Osteocyte (in vitro differentiated cells): ENCODE measurements around the gene HEBP1. TPM values are rescaled to one million over a fixed set of nuclear protein-coding genes. Genes with fewer than 3 reads are reported as not detected.
"Not testable (repeated sequence)": the region's sequence is repeated elsewhere in the genome, so short reads cannot be mapped to it uniquely, and the experiment has no call there.

Source experiments
- DNase-seq: peaks from one replicate; pipeline ENCODE4 v3.0.0; 2021; ENCODE audit warnings: mixed read lengths; ENCODE audit not compliant: unreplicated experiment; ENCODE audit errors: extremely low spot score
- H3K27ac Mint-ChIP-seq: one replicate; pipeline ENCODE4 v1.8.0; 2021; ENCODE audit warnings: mild to moderate bottlenecking, mixed read lengths; ENCODE audit not compliant: unreplicated experiment
- H3K27me3 Mint-ChIP-seq: one replicate; pipeline ENCODE4 v1.8.0; 2021; ENCODE audit warnings: mixed read lengths; ENCODE audit not compliant: unreplicated experiment
- H3K36me3 Mint-ChIP-seq: one replicate; pipeline ENCODE4 v1.8.0; 2021; ENCODE audit warnings: mixed read lengths; ENCODE audit not compliant: unreplicated experiment
- H3K4me1 Mint-ChIP-seq: one replicate; pipeline ENCODE4 v1.8.0; 2021; ENCODE audit warnings: mixed read lengths; ENCODE audit not compliant: unreplicated experiment
- H3K4me3 Mint-ChIP-seq: one replicate; pipeline ENCODE4 v1.8.0; 2021; ENCODE audit warnings: mild to moderate bottlenecking, moderate library complexity, mixed read lengths; ENCODE audit not compliant: unreplicated experiment
- H3K9me3 Mint-ChIP-seq: one replicate; pipeline ENCODE4 v1.8.0; 2021; ENCODE audit warnings: mixed read lengths; ENCODE audit not compliant: unreplicated experiment
- total RNA-seq: library from RNA; stranded (reverse); gene quantifications from 2 replicates; pipeline ENCODE4 v1.2.1, GENCODE V29; 2021
- TF ChIP-seq, protein P1 (sequence below): fragments of 200-600 bp; sonication (generic); IDR thresholded peaks from 2 replicates; pipeline ENCODE4 v1.5.0; 2021; ENCODE audit warnings: antibody characterized with exemption, mild to moderate bottlenecking, moderate library complexity

HEBP1 gene
- total RNA-seq, 1 donor from 2014 or later: 54.8 TPM

GRCh38 chr12:13038491-13039161 is 38.6 kb upstream of the HEBP1 start:
- no peaks in the 10 kb centered on the region for H3K36me3 Mint-ChIP-seq

DNA sequence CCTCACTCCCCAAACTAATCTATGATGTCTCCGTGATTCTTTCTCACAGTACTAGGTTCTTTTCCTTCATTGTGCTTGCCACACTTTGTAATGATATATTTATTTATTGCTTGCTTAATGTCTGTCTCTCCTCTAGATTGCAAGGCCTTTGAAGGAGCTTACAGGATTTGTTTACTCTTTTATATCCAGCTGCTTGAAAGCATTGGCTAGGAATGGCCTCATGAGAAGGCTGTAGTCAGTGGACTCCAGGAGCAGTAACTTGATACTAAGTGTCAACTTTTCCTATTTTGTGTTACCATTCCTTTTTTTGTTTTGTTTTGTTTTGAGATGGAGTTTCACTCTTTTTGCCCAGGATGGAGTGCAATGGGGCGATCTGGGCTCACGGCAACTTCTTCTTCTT is 36.8 kb upstream of the HEBP1 start:
- H3K4me1 Mint-ChIP-seq: peaks cover 8% of the 10 kb centered on the region
- no peak for DNase-seq

More at GRCh38 chr12:13038491-13039161, 38.6 kb upstream of the HEBP1 start:
- H3K27me3 Mint-ChIP-seq: peaks cover 7% of the 10 kb centered on the region
- no peak overlapping the region for H3K27ac Mint-ChIP-seq
- no peak for DNase-seq
- H3K9me3 Mint-ChIP-seq: no peaks in the 10 kb centered on the region
- no peak overlapping the region for H3K4me3 Mint-ChIP-seq
- TF ChIP-seq, protein P1, sequence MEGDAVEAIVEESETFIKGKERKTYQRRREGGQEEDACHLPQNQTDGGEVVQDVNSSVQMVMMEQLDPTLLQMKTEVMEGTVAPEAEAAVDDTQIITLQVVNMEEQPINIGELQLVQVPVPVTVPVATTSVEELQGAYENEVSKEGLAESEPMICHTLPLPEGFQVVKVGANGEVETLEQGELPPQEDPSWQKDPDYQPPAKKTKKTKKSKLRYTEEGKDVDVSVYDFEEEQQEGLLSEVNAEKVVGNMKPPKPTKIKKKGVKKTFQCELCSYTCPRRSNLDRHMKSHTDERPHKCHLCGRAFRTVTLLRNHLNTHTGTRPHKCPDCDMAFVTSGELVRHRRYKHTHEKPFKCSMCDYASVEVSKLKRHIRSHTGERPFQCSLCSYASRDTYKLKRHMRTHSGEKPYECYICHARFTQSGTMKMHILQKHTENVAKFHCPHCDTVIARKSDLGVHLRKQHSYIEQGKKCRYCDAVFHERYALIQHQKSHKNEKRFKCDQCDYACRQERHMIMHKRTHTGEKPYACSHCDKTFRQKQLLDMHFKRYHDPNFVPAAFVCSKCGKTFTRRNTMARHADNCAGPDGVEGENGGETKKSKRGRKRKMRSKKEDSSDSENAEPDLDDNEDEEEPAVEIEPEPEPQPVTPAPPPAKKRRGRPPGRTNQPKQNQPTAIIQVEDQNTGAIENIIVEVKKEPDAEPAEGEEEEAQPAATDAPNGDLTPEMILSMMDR: no peak
- H3K4me1 Mint-ChIP-seq: peaks cover 8% of the 10 kb centered on the region

DNA sequence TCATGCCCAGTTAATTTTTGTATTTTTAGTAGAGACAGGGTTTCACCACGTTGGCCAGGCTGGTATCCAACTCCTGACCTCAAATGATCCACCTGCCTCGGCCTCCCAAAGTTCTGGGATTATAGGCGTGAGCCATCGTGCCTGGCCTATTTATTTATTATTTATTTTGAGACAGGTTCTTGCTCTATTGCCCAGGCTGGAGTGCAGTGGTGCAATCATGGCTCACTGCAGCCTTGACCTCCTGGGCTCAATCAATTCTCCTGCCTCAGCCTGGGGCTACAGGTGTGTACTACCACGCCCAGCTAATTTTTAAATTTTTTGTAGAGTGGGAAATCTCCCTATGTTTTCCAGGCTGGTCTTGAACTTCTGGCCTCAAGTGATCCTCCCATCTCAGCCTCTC is 35.3 kb upstream of the HEBP1 start:
- not testable (repeated sequence) for H3K27ac Mint-ChIP-seq, H3K27me3 Mint-ChIP-seq, DNase-seq, H3K4me1 Mint-ChIP-seq, H3K9me3 Mint-ChIP-seq, H3K36me3 Mint-ChIP-seq, H3K4me3 Mint-ChIP-seq

More for the DNA sequence above, 36.8 kb upstream of the HEBP1 start:
- H3K4me3 Mint-ChIP-seq: no peak overlapping the region
- no peaks in the 10 kb centered on the region for H3K36me3 Mint-ChIP-seq
- peaks cover 3% of the 10 kb centered on the region for H3K27me3 Mint-ChIP-seq
- no peak overlapping the region for H3K27ac Mint-ChIP-seq
- no peaks in the 10 kb centered on the region for H3K9me3 Mint-ChIP-seq
- TF ChIP-seq, protein P1: no peak

GRCh38 chr12:13033476-13033875 is 33.4 kb upstream of the HEBP1 start:
- peaks cover 4% of the 10 kb centered on the region for H3K27me3 Mint-ChIP-seq
- TF ChIP-seq, protein P1: no peak
- no peak for DNase-seq
- H3K4me1 Mint-ChIP-seq: peaks cover 2% of the 10 kb centered on the region
- no peak overlapping the region for H3K4me3 Mint-ChIP-seq
- H3K27ac Mint-ChIP-seq: no peak overlapping the region
- H3K9me3 Mint-ChIP-seq: no peaks in the 10 kb centered on the region
- no peaks in the 10 kb centered on the region for H3K36me3 Mint-ChIP-seq

DNA sequence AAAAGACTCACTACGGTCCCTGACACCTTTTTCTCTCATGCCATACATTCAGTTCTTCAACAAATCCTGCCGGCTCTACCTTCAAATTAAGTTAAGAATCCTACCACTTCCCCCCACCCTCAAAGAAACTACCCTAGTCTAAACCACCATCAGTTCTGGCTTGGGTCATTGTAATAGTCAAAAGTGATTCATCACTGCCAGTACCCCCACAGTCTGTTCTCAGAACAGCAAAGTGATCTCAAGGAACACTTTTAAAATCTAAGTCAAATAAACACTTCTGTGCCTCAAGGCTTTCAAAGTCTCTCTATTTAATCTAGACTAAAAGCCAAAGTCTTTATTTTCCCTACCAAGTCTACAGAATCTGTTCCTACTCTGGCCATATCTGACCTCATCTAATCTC is 32.1 kb upstream of the HEBP1 start:
- DNase-seq: no peak

More for the DNA sequence above, 32.1 kb upstream of the HEBP1 start:
- H3K9me3 Mint-ChIP-seq: no peaks in the 10 kb centered on the region
- H3K4me3 Mint-ChIP-seq: no peak overlapping the region
- H3K27me3 Mint-ChIP-seq: peaks cover 4% of the 10 kb centered on the region
- TF ChIP-seq, protein P1: no peak
- H3K4me1 Mint-ChIP-seq: no peaks in the 10 kb centered on the region
- no peaks in the 10 kb centered on the region for H3K36me3 Mint-ChIP-seq
- H3K27ac Mint-ChIP-seq: no peak overlapping the region
